ENCODE measurements around the gene TTLL13. TPM values are rescaled to one million over a fixed set of nuclear protein-coding genes. Genes with fewer than 3 reads are reported as not detected.
"Not testable (repeated sequence)": the region's sequence is repeated elsewhere in the genome, so short reads cannot be mapped to it uniquely, and the experiment has no call there.

TTLL13 gene
- total RNA-seq, 2 donors from 2014 or later, result not detected

- ATAC-seq (ENCODE audit: insufficient number of reproducible peaks, low FRiP score, low read depth) (no peak), DNase-seq (ENCODE audit: low spot score) (no peak)
- Histone ChIP-seq H3K27ac (no peak overlapping the region), H3K4me1 (ENCODE audit: control insufficient read depth in 1 of 2, low read depth in 2 of 2) (no peaks in the 10 kb centered on the region), H3K36me3 (no peaks in the 10 kb centered on the region), H3K4me3 (no peak overlapping the region), H3K9me3 (no peaks in the 10 kb centered on the region), H3K27me3 (replicated peaks; ENCODE audit: insufficient read depth) (no peaks in the 10 kb centered on the region)
- no peak for TF ChIP-seq CTCF (IDR thresholded peaks at IDR 0.05)
These were observed 37.3 kb downstream of the TTLL13 start for GRCh38 chr15:90286678-90287077.

GRCh38 chr15:90287101-90287500, 37.7 kb downstream of the TTLL13 start:
- no peaks in the 10 kb centered on the region for H3K27me3 ChIP-seq (replicated peaks; ENCODE audit: insufficient read depth)
- no peak for DNase-seq (ENCODE audit: low spot score)
- no peak overlapping the region for H3K27ac ChIP-seq
- H3K9me3 ChIP-seq, result no peaks in the 10 kb centered on the region
- H3K36me3 ChIP-seq, result no peaks in the 10 kb centered on the region
- ATAC-seq (ENCODE audit: insufficient number of reproducible peaks, low FRiP score, low read depth), result no peak
- TF ChIP-seq CTCF (IDR thresholded peaks at IDR 0.05), result no peak
- H3K4me1 ChIP-seq (ENCODE audit: control insufficient read depth in 1 of 2, low read depth in 2 of 2), result no peaks in the 10 kb centered on the region
- no peak overlapping the region for H3K4me3 ChIP-seq

- Histone ChIP-seq H3K9me3 (no peaks in the 10 kb centered on the region), H3K27ac (no peak overlapping the region), H3K4me1 (ENCODE audit: control insufficient read depth in 1 of 2, low read depth in 2 of 2) (no peaks in the 10 kb centered on the region), H3K4me3 (no peak overlapping the region), H3K27me3 (replicated peaks; ENCODE audit: insufficient read depth) (no peaks in the 10 kb centered on the region), H3K36me3 (no peaks in the 10 kb centered on the region)
- TF ChIP-seq CTCF (IDR thresholded peaks at IDR 0.05), result no peak
- DNase-seq (ENCODE audit: low spot score) (no peak), ATAC-seq (ENCODE audit: insufficient number of reproducible peaks, low FRiP score, low read depth) (no peak)
These were observed 38.6 kb downstream of the TTLL13 start for GRCh38 chr15:90287946-90288345.

GRCh38 chr15:90291679-90292356, 42.5 kb downstream of the TTLL13 start:
- DNase-seq (ENCODE audit: low spot score) (no peak), ATAC-seq (ENCODE audit: insufficient number of reproducible peaks, low FRiP score, low read depth) (no peak)
- Histone ChIP-seq H3K9me3 (no peaks in the 10 kb centered on the region), H3K27me3 (replicated peaks; ENCODE audit: insufficient read depth) (no peaks in the 10 kb centered on the region), H3K27ac (no peak overlapping the region), H3K4me1 (ENCODE audit: control insufficient read depth in 1 of 2, low read depth in 2 of 2) (peaks cover 6 to 23% of the 10 kb centered on the region in 2 donors), H3K36me3 (no peaks in the 10 kb centered on the region), H3K4me3 (no peak overlapping the region)
- no peak for TF ChIP-seq CTCF (IDR thresholded peaks at IDR 0.05)

- H3K27ac ChIP-seq; H3K36me3 ChIP-seq; H3K27me3 ChIP-seq (replicated peaks; ENCODE audit: insufficient read depth); H3K4me3 ChIP-seq; ATAC-seq (ENCODE audit: insufficient number of reproducible peaks, low FRiP score, low read depth); H3K9me3 ChIP-seq: not testable (repeated sequence)
- peak; percentile 19 for DNase-seq (ENCODE audit: low spot score)
- peak; percentile 81 for TF ChIP-seq CTCF (IDR thresholded peaks at IDR 0.05)
- H3K4me1 ChIP-seq (ENCODE audit: control insufficient read depth in 1 of 2, low read depth in 2 of 2), result peaks cover 6 to 26% of the 10 kb centered on the region in 2 donors
These were observed 43.9 kb downstream of the TTLL13 start for GRCh38 chr15:90293040-90293810.

All from thoracic aorta (tissue), 2 donors.